HCT116 (cell line): ENCODE measurements around the gene SPTBN1.

Source experiments
- POLR2A ChIP-seq: IDR thresholded peaks from 2 replicates; pipeline ENCODE4 v1.7.0; 2011; ENCODE audit warnings: borderline replicate concordance; ENCODE audit not compliant: insufficient read depth, insufficient read length; ENCODE audit errors: extremely low read depth
- TF ChIP-seq, protein P1 (sequence below), 3 experiments: fragments of 200-600 bp in 1 of 3; sonication (generic) in 1 of 3; IDR thresholded peaks in 2 of 3; conservative IDR thresholded peaks in 1 of 3; 2 replicates each; pipeline ENCODE4 v1.5.1; 2012 to 2017; ENCODE audit warnings: low read depth in 2 of 3, low read length in 2 of 3, antibody characterized with exemption in 1 of 3, borderline replicate concordance in 1 of 3, control low read depth in 1 of 3, mild to moderate bottlenecking in 1 of 3, mixed read lengths in 1 of 3, mixed run types in 1 of 3, moderate library complexity in 1 of 3; ENCODE audit not compliant: insufficient read depth in 1 of 3

DNA sequence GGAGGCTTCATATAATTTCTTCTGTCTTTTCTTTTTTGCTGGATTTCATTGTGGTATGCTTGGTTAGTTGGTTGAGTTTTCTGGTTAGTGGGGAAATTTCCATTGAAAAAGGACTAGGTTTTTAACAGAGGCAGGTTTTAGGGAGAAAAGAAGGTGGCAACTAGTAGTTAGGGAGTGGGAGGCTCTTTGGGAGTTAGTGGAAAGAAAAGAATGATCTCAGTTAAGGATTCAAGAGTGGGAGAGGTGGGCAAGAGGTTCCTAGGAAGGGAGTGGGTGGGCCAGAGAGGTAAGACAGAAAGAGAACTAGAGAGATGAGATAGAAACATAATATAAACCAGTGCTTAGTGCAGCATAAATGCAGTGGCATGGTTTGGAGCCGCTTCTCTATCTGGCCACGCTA lies 96.9 kb downstream of the SPTBN1 start:
- no peak for TF ChIP-seq POLR2A
- TF ChIP-seq, protein P1, sequence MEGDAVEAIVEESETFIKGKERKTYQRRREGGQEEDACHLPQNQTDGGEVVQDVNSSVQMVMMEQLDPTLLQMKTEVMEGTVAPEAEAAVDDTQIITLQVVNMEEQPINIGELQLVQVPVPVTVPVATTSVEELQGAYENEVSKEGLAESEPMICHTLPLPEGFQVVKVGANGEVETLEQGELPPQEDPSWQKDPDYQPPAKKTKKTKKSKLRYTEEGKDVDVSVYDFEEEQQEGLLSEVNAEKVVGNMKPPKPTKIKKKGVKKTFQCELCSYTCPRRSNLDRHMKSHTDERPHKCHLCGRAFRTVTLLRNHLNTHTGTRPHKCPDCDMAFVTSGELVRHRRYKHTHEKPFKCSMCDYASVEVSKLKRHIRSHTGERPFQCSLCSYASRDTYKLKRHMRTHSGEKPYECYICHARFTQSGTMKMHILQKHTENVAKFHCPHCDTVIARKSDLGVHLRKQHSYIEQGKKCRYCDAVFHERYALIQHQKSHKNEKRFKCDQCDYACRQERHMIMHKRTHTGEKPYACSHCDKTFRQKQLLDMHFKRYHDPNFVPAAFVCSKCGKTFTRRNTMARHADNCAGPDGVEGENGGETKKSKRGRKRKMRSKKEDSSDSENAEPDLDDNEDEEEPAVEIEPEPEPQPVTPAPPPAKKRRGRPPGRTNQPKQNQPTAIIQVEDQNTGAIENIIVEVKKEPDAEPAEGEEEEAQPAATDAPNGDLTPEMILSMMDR (IDR thresholded peaks at IDR 0.05 in 2 of 3, conservative IDR thresholded peaks at IDR 0.05 in 1 of 3; ENCODE audit: borderline replicate concordance in 1 of 3, insufficient read depth in 1 of 3, low read depth in 2 of 3, low read length in 2 of 3), result no peak
